GM18502 (cell line): ENCODE data around the gene HOXD12.

Experiments used
- ATAC-seq: cut with Tn5 transposase; IDR thresholded peaks from one replicate; pipeline ENCODE4 v1.9.1; 2021; ENCODE audit warnings: mild to moderate bottlenecking; ENCODE audit not compliant: unreplicated experiment, poor library complexity

Gene HOXD12, protein sequence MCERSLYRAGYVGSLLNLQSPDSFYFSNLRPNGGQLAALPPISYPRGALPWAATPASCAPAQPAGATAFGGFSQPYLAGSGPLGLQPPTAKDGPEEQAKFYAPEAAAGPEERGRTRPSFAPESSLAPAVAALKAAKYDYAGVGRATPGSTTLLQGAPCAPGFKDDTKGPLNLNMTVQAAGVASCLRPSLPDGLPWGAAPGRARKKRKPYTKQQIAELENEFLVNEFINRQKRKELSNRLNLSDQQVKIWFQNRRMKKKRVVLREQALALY

DNA sequence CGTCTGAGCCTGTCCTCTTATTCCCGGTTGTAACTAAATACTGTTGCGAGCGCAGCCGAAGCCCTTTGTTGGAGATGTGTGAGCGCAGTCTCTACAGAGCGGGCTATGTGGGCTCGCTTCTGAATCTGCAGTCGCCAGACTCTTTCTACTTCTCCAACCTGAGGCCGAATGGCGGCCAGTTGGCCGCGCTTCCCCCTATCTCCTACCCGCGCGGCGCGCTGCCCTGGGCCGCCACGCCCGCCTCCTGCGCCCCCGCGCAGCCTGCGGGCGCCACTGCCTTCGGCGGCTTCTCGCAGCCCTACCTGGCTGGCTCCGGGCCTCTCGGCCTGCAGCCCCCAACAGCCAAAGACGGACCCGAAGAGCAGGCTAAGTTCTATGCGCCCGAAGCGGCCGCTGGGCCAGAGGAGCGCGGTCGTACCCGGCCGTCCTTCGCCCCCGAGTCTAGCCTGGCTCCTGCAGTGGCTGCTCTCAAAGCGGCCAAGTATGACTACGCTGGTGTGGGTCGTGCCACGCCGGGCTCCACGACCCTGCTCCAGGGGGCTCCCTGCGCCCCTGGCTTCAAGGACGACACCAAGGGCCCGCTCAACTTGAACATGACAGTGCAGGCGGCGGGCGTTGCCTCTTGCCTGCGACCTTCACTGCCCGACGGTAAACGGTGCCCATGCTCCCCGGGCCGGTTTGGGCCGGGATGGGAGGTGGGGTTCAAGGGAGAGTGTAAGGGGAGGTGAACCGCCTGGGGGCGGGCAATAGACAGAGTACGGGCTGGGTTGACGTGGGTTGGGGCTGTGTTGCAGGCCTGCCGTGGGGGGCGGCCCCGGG, at the start of gene HOXD12:
HOXD12 (plus strand) TSS at position 68 of the 819 bp plus-strand sequence; CDS start at position 75, 7 bp downstream.
- ATAC-seq: no peak

DNA sequence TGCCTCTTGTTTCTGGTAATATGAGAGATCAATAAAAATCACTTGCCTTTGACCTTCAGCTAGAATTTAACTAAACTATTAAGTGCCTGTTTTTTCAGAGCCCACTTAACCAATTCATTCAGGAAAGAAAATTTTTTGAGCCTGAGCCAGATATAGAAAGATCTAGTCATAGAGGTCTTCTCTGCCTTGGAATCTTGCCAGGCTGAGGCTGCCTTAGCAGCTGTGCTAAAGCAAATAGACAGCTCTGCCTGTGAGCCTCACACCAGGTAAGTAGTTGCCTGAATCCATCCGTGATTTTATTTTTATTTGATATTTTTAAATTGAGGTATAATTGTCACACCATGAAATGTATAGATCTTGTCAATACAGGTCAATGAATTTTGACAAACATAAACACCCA, 43.2 kb upstream of the HOXD12 start:
- no peak for ATAC-seq

DNA sequence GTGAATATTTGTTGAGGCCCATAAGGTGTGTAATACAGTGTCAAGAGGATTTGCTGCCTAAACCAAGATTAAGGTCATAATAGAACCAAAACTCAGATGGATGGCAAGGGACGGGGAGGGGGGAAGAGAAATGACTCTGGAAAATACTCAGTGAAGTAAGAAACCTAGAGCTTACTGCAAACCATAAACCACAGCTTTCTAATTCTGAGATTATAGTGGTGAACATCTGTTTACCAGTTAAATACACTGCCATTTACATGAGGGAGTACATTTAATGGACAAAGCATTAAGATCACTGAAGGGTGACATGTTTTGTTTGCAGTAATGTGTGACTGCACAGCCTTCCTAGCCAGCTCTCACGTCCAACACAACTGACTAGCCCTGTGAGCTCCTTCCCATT, 35.6 kb upstream of the HOXD12 start:
- no peak for ATAC-seq

DNA sequence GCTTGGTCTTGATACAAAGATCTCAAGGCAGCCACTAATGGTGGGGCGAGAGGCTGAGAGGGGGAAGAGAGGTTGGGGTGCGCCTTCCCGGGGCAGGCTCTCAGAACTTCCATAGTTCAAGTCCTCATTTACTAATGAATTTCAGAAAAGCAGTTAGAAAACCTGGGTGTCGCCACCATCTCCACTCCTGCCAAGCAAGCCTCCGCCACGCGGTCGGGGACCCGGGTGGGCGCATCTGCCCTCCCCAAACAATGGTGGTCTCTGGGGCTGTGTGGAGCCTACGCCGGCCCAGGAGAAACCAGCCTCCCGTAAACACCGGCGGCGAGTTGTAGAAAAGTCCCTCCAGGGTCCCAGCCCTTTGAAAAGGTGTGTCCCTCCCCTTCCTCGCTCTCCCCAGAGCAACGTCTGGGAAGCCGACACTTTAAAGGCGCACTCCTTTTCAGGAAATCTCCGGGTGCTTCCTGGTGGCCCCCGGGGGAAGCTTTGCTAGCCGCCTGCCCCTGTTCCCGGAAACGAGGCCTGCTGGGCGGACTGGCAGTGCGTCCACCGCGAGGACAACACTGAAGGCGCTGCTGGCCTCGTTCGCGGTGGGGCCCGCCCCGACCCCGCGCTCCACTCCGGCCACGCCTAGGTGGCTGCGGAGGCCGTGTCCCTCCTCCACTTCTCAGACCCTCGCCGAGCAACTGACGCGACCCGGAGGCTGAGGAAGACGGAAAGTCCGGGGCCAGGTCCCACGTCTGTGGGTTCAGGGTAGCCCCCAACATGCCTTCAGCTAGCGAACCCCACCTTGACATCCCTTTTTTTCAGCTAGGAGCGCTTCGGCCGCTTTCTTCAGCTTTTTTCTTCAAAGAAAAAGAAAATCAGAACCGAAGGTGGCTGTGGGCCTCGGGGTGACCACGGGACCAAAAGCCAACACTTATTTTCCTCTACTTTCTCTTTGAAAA, 32.7 kb upstream of the HOXD12 start:
- no peak for ATAC-seq

DNA sequence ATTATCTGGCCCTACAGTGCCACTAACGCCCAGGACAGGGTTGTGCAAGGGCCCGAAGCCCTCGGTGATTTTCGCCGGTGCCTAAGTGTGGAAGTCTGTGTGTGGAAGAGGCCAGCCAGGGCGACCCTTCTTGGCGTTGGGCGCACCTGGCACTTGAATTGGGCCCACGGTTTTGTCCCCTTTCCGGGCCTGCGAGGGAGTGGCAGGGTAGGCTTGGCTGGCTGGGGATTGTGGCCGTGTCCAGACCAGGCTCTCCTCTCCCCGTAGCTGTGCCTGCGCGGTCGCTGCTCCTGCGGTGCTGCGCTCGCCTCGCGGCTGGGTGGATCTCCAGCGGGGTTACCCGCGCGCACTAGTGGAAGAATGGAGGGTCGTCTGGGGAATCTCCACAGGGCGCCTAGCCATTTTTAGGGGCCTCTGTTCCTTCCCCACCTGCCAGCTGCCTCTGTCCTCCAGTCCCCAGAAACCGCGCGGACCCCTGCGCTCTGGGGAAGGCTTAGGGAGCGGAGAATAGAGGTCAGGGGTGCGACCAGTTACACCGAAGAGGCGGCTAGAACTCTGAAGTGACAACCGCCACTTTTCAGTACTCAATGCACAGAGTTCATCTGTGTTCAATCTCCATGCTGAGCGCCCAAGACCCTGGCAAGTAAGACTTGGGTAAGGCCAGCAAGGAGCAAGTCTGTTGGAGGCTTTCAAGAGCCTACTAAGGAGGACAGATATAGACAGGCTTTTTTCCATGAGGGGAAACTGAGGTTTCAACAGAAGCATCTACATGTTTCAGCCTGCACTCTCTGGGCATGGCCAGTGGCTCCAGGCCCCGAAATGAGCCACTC, 31.8 kb upstream of the HOXD12 start:
- ATAC-seq: no peak

DNA sequence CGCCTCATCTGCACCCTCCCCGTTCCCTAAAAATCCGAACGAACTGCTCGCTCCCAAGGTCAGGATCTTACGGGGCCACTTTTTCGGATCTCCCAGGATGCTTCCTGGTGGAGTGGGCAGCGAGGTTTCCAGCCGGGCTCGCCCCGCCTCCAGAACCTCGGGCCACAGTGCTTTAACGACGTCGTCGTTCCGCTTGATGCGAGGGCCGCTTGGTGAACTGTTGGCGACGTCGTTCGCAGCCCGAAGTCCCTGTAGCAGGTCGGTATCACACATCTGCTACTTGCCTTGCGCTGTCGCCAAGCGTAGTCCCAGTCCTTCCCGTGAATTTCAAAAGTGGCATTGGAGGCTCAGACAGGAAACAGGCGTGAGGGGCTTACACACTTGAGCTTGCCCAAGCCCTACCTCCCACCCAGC, 31.2 kb upstream of the HOXD12 start:
- no peak for ATAC-seq

DNA sequence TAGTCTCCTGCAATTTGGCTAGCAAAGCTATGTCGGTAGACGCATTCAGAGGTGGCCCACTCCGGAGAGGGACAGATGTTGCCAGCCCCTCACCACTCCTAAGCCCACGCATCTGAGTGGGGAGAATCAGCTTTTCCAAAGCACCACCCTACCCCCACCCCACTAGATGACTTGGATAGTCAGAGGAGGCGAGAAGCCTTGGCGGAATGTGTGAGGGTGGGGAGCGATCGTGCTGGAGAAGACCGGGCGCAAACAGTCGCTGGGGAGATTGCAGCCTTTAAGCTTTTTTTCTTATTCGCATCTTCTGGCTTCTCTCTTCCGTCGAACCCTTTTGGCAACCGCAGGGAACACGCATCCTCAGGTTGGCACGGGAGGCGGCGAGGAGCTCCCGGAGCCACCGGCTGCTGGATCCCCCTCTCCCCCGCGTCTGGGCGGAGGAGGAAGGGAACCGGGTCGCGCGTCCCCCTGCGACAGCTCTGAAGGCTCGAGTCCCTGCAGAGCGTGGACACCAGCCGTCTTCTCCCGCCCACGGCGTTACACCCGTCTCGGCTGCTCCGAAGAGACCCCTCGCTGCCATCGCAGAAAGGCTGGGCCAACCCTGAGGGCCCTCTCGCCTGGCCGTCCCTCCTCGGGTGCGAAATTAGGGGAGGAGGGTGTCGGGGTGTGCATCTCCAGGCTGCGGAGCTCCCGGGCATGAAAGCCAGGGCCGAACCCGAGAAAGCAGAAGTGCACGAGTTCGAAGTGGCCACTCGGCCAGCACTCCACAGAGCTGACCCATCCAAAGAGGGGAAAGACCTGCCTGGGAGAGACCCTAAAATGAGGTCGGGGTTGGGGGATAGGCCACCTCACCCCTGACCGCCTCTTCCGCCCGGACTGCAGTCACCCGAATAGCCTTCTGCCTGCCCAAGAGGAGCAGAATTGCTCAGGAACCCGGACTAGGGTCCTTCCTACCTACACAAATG, 28.0 kb upstream of the HOXD12 start:
- no peak for ATAC-seq

DNA sequence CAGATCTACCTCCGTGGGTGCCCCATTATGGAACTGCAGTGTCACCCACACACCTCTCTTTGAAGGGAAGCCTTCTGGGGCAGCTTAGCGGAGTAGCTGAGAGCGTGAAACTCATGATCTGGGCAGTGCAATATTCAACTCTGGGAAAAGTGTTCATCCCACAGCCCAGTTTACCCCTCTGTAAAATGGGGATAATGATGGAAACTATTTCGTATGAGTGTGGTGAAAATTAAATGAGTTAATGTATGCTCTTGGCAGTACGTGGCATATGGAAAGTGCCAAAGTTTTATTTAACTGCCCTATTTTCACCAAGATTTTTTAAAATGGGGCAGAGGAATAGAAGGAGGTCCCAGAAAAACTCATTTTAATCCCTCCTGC, 27.3 kb upstream of the HOXD12 start:
- no peak for ATAC-seq

DNA sequence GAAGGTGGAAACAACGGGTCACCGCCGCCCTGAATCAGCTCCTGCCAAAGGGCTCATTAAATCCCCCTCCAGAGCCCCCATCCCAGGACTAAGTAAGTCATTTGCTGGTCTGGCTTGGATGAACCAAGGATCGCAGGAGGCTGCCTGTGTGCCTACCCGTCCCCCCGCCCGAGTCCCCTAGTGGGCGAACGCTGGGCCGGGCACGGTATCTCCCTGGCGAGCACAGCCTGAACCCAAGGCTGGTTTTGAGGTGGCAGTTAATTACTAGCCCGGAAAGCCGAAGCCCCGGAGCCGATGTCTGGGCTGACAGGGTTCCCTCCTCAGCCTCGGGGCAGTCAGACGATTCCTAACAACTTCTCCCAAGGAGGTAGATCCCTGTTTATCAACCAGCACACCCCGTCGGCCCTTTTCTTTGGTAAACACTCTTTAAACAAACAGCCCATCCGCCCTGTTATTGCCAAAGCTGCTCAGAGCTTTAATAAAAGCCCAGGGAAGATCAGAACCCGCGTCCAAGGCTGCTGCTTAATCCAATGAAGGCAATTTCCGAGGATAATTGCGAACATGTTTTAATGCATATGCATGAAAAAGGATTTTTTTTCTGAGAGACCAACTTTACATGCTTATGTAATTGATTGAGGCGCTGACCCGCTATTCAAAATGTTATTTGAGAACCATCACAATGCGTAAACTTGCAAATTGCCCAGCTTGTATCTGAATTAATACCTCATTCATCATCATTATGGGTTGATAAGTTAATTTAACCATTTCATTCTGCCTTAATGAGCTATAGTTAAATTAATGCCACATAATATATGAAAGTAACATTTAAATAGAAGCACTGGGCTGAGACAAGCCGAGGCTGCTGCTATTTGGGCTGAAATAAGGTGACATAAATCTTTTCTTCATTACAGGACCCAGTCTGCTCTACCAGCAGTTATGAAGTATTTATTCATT, 26.4 kb upstream of the HOXD12 start:
- ATAC-seq: no peak

DNA sequence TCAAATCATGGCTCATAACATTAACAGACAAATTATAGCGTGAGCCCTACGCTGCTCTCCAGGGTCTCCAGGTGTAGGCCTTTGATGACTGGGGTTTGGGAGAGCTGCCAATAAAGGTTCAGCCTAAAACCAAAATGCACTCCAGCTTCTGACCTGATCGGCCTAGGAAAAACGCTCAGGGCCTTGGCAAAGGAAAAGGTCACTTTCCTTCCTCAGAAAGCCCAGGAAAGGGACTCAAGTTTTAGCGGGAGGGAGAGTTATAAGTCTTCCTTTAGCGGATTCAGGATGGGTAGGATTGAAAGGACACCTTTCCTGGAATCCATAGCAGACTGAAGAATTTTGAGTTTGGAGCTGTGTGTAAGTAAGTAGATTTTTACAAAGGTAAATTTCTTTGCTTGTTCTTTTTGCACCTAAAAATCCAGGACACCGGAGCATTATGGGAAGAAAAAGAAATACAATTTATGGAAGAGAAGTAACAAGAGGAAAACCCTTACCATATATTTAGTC, 24.6 kb upstream of the HOXD12 start:
- no peak for ATAC-seq

DNA sequence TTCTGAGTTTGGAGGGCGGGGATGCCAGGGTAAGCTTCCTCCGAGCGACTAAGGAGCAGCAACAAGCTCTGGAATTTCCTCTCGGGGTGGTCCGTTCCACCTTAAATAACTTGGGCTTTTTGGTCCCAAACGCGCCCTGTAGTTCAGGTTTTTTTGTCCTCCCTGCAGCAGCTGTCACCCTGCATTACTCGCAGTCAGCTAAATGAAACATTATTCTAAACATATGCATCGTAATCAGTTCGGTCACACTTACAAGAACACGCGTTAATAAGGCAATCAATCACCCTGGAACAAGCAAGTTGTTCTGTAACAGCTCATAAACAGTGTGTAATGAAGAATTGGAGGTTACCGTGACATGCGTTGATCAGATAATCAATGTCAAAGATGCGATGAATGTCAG, 24.1 kb upstream of the HOXD12 start:
- no peak for ATAC-seq

DNA sequence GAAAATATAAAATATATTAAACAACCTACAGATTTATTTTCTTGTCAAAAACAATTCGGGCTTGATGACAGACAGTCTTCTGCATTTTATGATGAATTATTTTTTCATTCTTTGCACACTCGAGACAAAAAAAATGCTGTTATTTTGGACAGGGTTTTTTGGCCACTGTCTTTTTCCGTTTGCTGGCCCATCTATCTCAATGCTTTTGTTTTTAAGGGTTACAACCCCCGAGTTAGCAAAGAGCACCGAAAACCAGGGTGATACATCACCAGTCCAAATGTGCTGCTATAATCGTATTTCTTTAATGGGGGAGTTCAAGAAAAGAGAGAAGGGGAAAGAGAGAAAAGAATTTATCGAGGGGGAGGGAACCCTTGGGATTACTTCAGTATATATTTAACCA, 23.5 kb upstream of the HOXD12 start:
- no peak for ATAC-seq

DNA sequence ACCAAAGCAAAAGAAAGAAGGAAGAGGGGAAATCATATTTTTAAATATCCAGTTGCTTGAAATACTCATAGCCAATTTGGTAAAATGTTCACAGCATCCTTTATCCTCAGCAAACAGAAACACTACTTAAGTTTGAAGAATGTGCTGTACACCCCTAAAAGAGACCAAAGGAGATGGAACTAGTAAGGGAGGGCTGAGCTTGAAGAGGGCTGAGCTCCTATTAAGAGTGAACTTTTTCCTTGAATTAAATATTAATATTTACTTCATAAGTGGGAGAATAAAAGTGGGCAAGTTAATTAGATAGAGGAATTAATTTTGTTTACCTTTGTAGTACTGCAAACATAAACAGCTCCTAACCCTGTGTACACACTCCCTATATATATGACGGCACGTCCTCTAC, 22.8 kb upstream of the HOXD12 start:
- no peak for ATAC-seq

DNA sequence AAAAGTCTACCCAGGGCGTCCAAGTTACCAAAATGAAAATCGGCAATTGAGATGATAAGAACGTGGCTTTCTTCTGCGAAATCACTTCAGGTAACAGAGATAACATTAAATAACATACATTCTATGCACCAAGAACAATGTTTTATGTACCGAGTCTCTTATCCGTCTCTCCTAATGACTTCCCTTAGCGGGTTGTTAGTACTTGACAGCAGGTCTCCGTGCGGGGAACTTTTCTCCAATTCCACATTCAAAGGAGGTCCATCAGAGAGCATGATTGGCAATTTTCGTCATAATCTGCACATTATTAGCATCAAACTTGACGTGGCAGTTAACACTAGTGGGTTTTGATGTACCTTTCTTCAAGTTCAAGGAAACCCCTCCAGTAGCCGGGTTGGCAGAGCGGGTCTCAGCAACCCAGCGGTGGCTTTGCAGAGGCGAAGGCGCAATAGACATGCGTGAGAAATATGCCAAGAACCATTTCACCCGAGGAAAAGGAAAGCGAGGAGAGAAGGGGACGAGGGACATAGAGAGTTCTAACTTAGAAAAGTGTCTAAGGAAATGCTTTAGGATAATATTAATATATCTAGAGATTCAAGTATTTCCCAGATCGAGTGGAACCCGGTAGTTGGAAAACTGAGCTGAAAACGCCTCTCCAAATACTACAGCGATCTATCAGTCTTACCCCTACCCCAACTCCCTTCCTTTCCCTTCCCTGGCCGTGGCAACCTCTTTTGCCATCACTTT, 20.9 kb upstream of the HOXD12 start:
- ATAC-seq: no peak

DNA sequence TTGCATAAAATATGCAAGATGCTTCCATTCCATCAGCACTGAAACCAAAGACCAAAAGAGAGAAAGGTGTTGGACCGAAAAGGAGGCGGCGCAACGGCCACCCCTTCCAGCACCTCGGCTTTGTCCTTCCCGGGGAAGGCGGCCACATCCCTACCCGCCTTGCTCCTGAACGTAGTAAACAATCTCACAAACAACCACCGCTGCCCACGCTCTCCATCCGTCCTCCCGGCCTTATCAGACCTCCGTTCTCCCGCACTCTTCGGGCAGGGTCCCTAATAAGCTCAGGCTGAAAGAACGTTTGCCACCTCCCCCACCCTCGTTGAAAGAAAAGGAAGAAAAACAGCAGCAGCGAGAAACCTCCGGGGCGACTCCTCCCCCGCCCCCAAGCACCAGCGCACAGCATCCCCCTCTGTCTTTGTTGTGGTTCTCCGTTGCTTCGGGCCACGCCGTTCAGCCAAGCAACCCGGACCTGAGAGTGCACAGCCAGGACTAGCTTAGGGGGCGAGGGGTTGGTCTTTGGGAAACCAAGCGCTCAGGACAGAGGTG, 20.2 kb upstream of the HOXD12 start:
- no peak for ATAC-seq

DNA sequence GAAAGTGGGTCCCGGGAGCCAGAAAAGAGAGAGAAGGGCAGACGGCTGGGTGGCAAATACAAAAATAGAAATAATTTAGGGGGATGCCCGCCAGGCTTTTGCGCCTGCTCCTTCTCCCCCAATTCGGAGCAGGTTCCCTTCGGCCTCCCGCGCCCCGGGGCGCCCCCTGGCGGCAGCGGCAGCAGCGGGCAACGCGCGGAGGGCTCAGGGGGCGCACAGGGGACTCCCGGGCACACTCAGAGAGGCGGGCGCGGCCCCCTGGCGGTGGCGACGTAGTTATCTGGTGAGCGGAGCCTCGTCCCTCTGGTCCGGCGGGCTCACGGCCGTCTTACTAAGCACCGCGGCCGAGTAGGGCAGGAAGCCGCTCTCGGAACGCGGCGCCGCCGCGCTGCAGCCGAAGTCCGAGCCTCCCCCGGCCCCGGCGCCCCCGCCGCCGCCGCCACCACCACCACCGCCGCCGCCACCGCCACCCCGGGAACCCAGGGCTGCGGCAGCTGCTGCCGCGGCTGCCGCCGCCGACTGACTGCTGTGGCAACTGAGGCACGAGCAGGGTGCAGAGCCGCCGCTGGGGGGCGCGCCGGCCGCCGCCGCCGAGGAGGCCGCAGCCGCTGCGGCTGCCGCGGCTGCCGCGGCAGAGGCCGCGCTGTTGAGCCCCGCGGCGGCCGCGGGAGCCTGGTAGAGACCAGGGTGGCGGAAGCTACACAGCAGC, 19.6 kb upstream of the HOXD12 start:
- no peak for ATAC-seq
